WTC11 (cell line): ENCODE measurements around the gene LEMD3. TPM values are rescaled to one million over a fixed set of nuclear protein-coding genes. Genes with fewer than 3 reads are reported as not detected.

ENCODE experiments used
- ATAC-seq: fragments of 200-7000 bp; cut with Tn5 transposase; 2 replicates; pipeline ENCODE4 v1.10.0; 2021; ENCODE audit warnings: mild to moderate bottlenecking, moderate library complexity
- CTCF ChIA-PET: fragments of 300-600 bp; sonication (Branson Sonifier 250); formaldehyde crosslinking; loops from one replicate; lab custom pipeline; 2021; ENCODE audit warnings: antibody characterized with exemption; lab: Charles Lee
- POLR2A ChIA-PET: fragments of 350-600 bp; sonication (Branson Sonifier 250); formaldehyde crosslinking; loops from one replicate; lab custom pipeline; 2021; ENCODE audit warnings: antibody characterized with exemption; lab: Charles Lee
- DNase-seq: peaks from one replicate; pipeline ENCODE4 v3.0.0; 2021; ENCODE audit warnings: low spot score
- H3K27ac Mint-ChIP-seq: 2 replicates; pipeline ENCODE4 v1.8.0; 2021; ENCODE audit warnings: mixed read lengths
- H3K27me3 Mint-ChIP-seq: 2 replicates; pipeline ENCODE4 v1.8.0; 2021; ENCODE audit warnings: low read depth, mild to moderate bottlenecking, moderate library complexity, mixed read lengths
- H3K36me3 Mint-ChIP-seq: 2 replicates; pipeline ENCODE4 v1.8.0; 2021; ENCODE audit warnings: mixed read lengths
- H3K4me1 Mint-ChIP-seq: 2 replicates; pipeline ENCODE4 v1.8.0; 2022; ENCODE audit warnings: mixed read lengths
- H3K4me3 Mint-ChIP-seq: 2 replicates; pipeline ENCODE4 v1.8.0; 2021; ENCODE audit warnings: mild to moderate bottlenecking, moderate library complexity, mixed read lengths
- H3K9me3 Mint-ChIP-seq: 2 replicates; pipeline ENCODE4 v1.8.0; 2021; ENCODE audit warnings: mixed read lengths
- ATF3 ChIP-seq: sonication (generic); formaldehyde crosslinking; conservative IDR thresholded peaks from 2 replicates; pipeline ENCODE4 v1.8.1; 2022; ENCODE audit warnings: mild to moderate bottlenecking, missing genetic modification reagents
- CREM ChIP-seq: sonication (generic); formaldehyde crosslinking; IDR thresholded peaks from 2 replicates; pipeline ENCODE4 v1.8.1; 2022; ENCODE audit warnings: mild to moderate bottlenecking, missing genetic modification reagents, moderate library complexity
- EMX1 ChIP-seq: fragments of 250-450 bp; sonication (Bioruptor Pico); IDR thresholded peaks from 2 replicates; pipeline ENCODE4 v1.8.0; 2021; ENCODE audit warnings: mild to moderate bottlenecking
- ERG ChIP-seq: fragments of 250-450 bp; sonication (Bioruptor Pico); IDR thresholded peaks from 2 replicates; pipeline ENCODE4 v1.8.0; 2021; ENCODE audit warnings: mild to moderate bottlenecking
- FOXJ3 ChIP-seq: sonication (generic); formaldehyde crosslinking; IDR thresholded peaks from 2 replicates; pipeline ENCODE4 v1.9.0; 2021; ENCODE audit warnings: missing genetic modification reagents, mild to moderate bottlenecking, borderline replicate concordance
- FOXP1 ChIP-seq: sonication (generic); formaldehyde crosslinking; IDR thresholded peaks from 2 replicates; pipeline ENCODE4 v1.8.0; 2022; ENCODE audit warnings: missing genetic modification reagents, mild to moderate bottlenecking, moderate library complexity, borderline replicate concordance
- GRHL2 ChIP-seq: fragments of 250-450 bp; sonication (Bioruptor Pico); IDR thresholded peaks from 2 replicates; pipeline ENCODE4 v1.8.0; 2022; ENCODE audit warnings: mild to moderate bottlenecking, moderate library complexity; ENCODE audit not compliant: insufficient replicate concordance, severe bottlenecking
- JAZF1 ChIP-seq: fragments of 250-450 bp; sonication (Bioruptor Pico); IDR thresholded peaks from 2 replicates; pipeline ENCODE4 v1.9.0; 2021; ENCODE audit warnings: moderate library complexity, mild to moderate bottlenecking, inconsistent platforms
- KAT7 ChIP-seq: sonication (generic); formaldehyde crosslinking; IDR thresholded peaks from 2 replicates; pipeline ENCODE4 v1.8.1; 2023; ENCODE audit warnings: missing genetic modification reagents, mild to moderate bottlenecking, borderline replicate concordance
- NFATC4 ChIP-seq: fragments of 250-450 bp; sonication (Bioruptor Pico); IDR thresholded peaks from 2 replicates; pipeline ENCODE4 v1.9.0; 2021; ENCODE audit warnings: mild to moderate bottlenecking
- NFE2L1 ChIP-seq: sonication (generic); formaldehyde crosslinking; IDR thresholded peaks from 2 replicates; pipeline ENCODE4 v1.8.1; 2023; ENCODE audit warnings: missing genetic modification reagents
- OVOL2 ChIP-seq: fragments of 250-450 bp; sonication (Bioruptor Pico); IDR thresholded peaks from 2 replicates; pipeline ENCODE4 v1.9.0; 2021; ENCODE audit warnings: mild to moderate bottlenecking, borderline replicate concordance
- SOX15 ChIP-seq: fragments of 250-450 bp; sonication (Bioruptor Pico); IDR thresholded peaks from 2 replicates; pipeline ENCODE4 v1.9.0; 2021; ENCODE audit warnings: mild to moderate bottlenecking
- STAT6 ChIP-seq: sonication (generic); formaldehyde crosslinking; conservative IDR thresholded peaks from 2 replicates; pipeline ENCODE4 v1.8.1; 2023; ENCODE audit warnings: mild to moderate bottlenecking, low read depth, missing genetic modification reagents, moderate library complexity
- TCF7 ChIP-seq: sonication (generic); formaldehyde crosslinking; IDR thresholded peaks from 2 replicates; pipeline ENCODE4 v1.8.0; 2022; ENCODE audit warnings: mild to moderate bottlenecking, low read depth, missing genetic modification reagents, moderate library complexity
- TEAD1 ChIP-seq: sonication (generic); formaldehyde crosslinking; IDR thresholded peaks from 2 replicates; pipeline ENCODE4 v1.8.0; 2022; ENCODE audit warnings: mild to moderate bottlenecking, missing genetic modification reagents
- USF2 ChIP-seq: sonication (generic); formaldehyde crosslinking; IDR thresholded peaks from 2 replicates; pipeline ENCODE4 v1.8.1; 2023; ENCODE audit warnings: mild to moderate bottlenecking, missing genetic modification reagents, moderate library complexity
- ZNF671 ChIP-seq: fragments of 250-450 bp; sonication (Bioruptor Pico); IDR thresholded peaks from 2 replicates; pipeline ENCODE4 v1.8.0; 2021; ENCODE audit warnings: mild to moderate bottlenecking
- total RNA-seq: library from RNA; stranded (reverse); gene quantifications from 3 replicates; pipeline ENCODE4 v1.2.3, GENCODE V29; 2021
- TF ChIP-seq, protein P1 (sequence below): sonication (generic); formaldehyde crosslinking; IDR thresholded peaks from 2 replicates; pipeline ENCODE4 v1.8.1; 2023; ENCODE audit warnings: mild to moderate bottlenecking, missing genetic modification reagents
- TF ChIP-seq, protein P2 (sequence below): sonication (generic); formaldehyde crosslinking; IDR thresholded peaks from 2 replicates; pipeline ENCODE4 v1.8.0; 2022; ENCODE audit warnings: missing genetic modification reagents

The LEMD3 gene
- total RNA-seq, 1 experiment from 2014 or later: 31.3 TPM

DNA sequence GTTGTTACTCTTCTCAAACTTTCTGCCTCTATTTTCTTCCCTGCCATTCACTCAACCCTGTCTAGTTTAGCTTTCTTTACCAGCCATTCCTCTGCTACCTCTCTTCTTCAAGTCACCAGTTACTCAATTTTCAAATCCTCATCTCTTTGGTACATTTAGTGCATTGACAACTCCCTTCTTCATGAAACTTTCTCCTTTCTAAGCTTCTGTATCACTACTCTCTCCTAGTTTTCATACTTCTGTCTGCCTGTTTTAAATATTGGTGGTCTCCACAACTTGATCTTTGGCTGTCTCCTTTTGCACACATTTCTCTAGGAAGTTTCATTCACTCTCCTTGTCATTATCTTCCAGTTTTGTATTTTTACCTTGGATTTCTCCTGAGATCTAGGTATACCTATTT lies 6.0 kb downstream of the LEMD3 start:
- DNase-seq (no peak), ATAC-seq (no peak)
- POLR2A ChIA-PET: no interaction called here
- no peaks in the 10 kb centered on the region; the same call in 1 of the 2 replicates for H3K27me3 Mint-ChIP-seq
- no peaks in the 10 kb centered on the region for H3K9me3 Mint-ChIP-seq
- TF ChIP-seq, protein P1, sequence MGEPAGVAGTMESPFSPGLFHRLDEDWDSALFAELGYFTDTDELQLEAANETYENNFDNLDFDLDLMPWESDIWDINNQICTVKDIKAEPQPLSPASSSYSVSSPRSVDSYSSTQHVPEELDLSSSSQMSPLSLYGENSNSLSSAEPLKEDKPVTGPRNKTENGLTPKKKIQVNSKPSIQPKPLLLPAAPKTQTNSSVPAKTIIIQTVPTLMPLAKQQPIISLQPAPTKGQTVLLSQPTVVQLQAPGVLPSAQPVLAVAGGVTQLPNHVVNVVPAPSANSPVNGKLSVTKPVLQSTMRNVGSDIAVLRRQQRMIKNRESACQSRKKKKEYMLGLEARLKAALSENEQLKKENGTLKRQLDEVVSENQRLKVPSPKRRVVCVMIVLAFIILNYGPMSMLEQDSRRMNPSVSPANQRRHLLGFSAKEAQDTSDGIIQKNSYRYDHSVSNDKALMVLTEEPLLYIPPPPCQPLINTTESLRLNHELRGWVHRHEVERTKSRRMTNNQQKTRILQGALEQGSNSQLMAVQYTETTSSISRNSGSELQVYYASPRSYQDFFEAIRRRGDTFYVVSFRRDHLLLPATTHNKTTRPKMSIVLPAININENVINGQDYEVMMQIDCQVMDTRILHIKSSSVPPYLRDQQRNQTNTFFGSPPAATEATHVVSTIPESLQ (CRISPR knock-in tag): no peak
- TF ChIP-seq TEAD1 (no peak), NFE2L1 (CRISPR knock-in tag) (no peak), KAT7 (CRISPR knock-in tag) (no peak), STAT6 (no peak), FOXP1 (CRISPR knock-in tag) (no peak), NFATC4 (CRISPR knock-in tag) (no peak), TCF7 (CRISPR knock-in tag) (no peak), SOX15 (no peak), ERG (CRISPR knock-in tag) (no peak), ATF3 (CRISPR knock-in tag) (no peak), GRHL2 (CRISPR knock-in tag) (no peak), EMX1 (CRISPR knock-in tag) (no peak), USF2 (CRISPR knock-in tag) (no peak), JAZF1 (CRISPR knock-in tag) (no peak), CREM (CRISPR knock-in tag) (no peak), ZNF671 (no peak), FOXJ3 (CRISPR knock-in tag) (no peak), OVOL2 (CRISPR knock-in tag) (no peak)
- TF ChIP-seq, protein P2, sequence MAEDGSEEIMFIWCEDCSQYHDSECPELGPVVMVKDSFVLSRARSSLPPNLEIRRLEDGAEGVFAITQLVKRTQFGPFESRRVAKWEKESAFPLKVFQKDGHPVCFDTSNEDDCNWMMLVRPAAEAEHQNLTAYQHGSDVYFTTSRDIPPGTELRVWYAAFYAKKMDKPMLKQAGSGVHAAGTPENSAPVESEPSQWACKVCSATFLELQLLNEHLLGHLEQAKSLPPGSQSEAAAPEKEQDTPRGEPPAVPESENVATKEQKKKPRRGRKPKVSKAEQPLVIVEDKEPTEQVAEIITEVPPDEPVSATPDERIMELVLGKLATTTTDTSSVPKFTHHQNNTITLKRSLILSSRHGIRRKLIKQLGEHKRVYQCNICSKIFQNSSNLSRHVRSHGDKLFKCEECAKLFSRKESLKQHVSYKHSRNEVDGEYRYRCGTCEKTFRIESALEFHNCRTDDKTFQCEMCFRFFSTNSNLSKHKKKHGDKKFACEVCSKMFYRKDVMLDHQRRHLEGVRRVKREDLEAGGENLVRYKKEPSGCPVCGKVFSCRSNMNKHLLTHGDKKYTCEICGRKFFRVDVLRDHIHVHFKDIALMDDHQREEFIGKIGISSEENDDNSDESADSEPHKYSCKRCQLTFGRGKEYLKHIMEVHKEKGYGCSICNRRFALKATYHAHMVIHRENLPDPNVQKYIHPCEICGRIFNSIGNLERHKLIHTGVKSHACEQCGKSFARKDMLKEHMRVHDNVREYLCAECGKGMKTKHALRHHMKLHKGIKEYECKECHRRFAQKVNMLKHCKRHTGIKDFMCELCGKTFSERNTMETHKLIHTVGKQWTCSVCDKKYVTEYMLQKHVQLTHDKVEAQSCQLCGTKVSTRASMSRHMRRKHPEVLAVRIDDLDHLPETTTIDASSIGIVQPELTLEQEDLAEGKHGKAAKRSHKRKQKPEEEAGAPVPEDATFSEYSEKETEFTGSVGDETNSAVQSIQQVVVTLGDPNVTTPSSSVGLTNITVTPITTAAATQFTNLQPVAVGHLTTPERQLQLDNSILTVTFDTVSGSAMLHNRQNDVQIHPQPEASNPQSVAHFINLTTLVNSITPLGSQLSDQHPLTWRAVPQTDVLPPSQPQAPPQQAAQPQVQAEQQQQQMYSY: no peak
- no peak overlapping the region for H3K27ac Mint-ChIP-seq
- H3K36me3 Mint-ChIP-seq: no peaks in the 10 kb centered on the region
- peaks cover 16% of the 10 kb centered on the region for H3K4me1 Mint-ChIP-seq
- CTCF ChIA-PET: interaction anchor here (1.0 kb wide), 1 partner anchor 394 kb away, joined by 3 read pairs; no protein-coding TSS in a partner anchor
- H3K4me3 Mint-ChIP-seq: no peak overlapping the region
